Stomach (tissue), 4 donors: ENCODE measurements around the gene PDXDC1.
"Not testable (repeated sequence)": the region's sequence is repeated elsewhere in the genome, so short reads cannot be mapped to it uniquely, and the experiment has no call there.

Experiments used
- CTCF ChIP-seq, 7 experiments: fragments of 450-650 bp in 4 of 7; fragments of 200-600 bp in 3 of 7; sonication (generic) in 3 of 7; IDR thresholded peaks; one replicate each; pipeline ENCODE4 v1.5.1; 2016 to 2019; ENCODE audit warnings: antibody characterized with exemption in 7 of 7, control low read depth in 2 of 7, mild to moderate bottlenecking in 1 of 7
- POLR2A ChIP-seq, 4 donors: fragments of 450-650 bp; IDR thresholded peaks; one replicate each; pipeline ENCODE4 v1.6.1; 2016; ENCODE audit warnings: antibody characterized with exemption in 4 of 4, control low read depth in 2 of 4, mild to moderate bottlenecking in 1 of 4, moderate library complexity in 1 of 4

DNA sequence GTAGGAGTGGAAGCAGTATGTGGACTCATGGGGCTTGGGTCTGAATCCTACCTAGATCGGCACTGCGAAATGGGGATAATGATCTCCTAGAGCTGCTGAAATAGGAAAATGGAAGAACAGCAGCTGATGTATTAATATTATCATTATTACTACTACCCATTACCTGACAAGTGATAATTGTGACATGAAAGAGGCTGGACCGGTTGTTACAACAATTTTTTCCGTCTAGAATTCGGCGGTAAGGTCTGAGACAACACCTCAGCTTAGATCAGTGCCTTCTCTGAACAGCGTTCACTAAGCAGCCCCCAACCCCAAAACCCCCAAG is 533 bp upstream of the PDXDC1 start:
- not testable (repeated sequence) for TF ChIP-seq CTCF, POLR2A (IDR thresholded peaks at IDR 0.05)
